Measurements from ENCODE around the gene C16orf89. TPM values are rescaled to one million over a fixed set of nuclear protein-coding genes. Genes with fewer than 3 reads are reported as not detected.

Gene C16orf89
- total RNA-seq, 1 experiment from 2014 or later: 1.8 TPM

DNA sequence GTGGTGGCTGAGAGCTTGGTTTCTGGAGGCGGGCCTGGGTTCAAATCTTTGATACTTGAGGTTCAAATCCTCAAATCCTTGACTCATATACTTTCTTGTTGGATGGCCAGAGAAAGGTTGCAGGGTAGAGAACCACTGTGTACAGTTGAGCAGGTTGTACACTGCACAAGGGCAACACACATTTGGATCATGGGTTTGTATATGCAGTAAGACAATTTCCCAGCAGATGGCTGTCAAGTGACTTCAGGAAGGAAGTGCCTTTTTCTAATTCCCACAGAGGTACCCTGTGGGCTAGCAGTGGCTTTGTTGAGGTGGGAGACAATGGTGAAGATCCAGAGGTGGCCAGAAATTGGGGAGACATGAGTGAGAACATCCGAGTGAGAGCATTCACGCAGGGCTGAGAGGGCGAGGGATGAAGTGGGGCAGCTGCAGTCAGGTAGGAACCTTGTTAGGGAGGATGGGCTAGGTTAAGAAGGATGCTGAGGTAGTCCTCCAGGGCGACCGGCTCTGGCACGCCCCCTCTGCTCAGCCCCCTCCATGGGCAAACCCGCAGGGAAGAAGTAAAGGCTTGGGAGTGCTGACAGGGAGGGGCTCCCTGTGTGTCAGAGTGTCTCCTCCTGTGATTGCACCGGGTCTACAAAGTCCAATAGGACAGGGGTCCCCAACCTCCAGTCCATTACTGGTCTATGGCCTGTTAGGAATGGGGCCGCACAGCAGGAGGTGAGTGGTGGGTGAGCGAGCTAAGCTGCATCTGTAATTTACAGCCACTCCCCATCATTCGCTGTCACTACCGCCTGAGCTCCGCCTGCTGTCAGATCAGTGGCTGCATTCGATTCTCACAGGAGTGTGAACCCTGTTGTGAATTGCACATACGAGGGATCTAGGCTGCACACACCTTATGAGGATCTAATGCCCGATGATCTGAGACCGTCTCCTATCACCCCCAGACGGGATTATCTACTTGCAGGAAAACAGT, 2.7 kb downstream of the C16orf89 start (continued):
- TF ChIP-seq ZNF317 (CRISPR knock-in tag; IDR thresholded peaks at IDR 0.05; ENCODE audit: borderline replicate concordance, low read depth) (no peak), ATF1 (CRISPR knock-in tag; IDR thresholded peaks at IDR 0.05) (no peak)
- TF ChIP-seq, protein P1, sequence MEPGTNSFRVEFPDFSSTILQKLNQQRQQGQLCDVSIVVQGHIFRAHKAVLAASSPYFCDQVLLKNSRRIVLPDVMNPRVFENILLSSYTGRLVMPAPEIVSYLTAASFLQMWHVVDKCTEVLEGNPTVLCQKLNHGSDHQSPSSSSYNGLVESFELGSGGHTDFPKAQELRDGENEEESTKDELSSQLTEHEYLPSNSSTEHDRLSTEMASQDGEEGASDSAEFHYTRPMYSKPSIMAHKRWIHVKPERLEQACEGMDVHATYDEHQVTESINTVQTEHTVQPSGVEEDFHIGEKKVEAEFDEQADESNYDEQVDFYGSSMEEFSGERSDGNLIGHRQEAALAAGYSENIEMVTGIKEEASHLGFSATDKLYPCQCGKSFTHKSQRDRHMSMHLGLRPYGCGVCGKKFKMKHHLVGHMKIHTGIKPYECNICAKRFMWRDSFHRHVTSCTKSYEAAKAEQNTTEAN (CRISPR knock-in tag; IDR thresholded peaks at IDR 0.05): no peak

DNA sequence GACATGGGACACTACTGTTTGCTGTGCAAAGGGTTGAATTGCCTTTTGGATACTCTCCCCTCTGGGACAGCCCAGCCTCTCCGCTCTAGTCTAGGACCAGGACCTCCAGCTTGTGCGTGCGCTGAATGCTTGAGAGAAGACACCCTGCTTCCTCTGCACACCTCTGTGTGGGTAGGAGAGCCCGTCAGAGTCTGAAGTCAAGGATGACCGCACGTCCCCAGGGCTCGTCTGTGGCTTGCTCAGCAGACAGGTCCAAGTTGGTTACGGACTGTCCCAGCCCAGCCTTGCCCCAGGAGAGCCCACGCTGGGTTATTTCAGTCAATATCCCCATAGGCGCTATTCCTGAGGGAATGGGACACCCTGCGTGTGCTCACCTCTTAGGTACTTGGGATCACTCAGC, 3.7 kb downstream of the C16orf89 start:
- POLR2A ChIA-PET: interaction anchor here (0.6 kb wide), 1 partner anchor 32 kb away, joined by 7 read pairs; no protein-coding TSS in a partner anchor
- Mint-ChIP-seq H3K27ac (no peak overlapping the region), H3K27me3 (ENCODE audit: low read depth) (no peaks in the 10 kb centered on the region; the same call in 1 of the 2 replicates), H3K9me3 (no peaks in the 10 kb centered on the region), H3K4me3 (no peak overlapping the region), H3K36me3 (no peaks in the 10 kb centered on the region), H3K4me1 (peaks cover 23% of the 10 kb centered on the region)
- CTCF ChIA-PET: interaction anchor here (0.9 to 1.8 kb wide), 3 partner anchors 14 to 30 kb away, joined by 3 to 7 read pairs (median 3); no protein-coding TSS in a partner anchor
- TF ChIP-seq KAT7 (CRISPR knock-in tag; IDR thresholded peaks at IDR 0.05; ENCODE audit: borderline replicate concordance): no peak
- TF ChIP-seq TCF7 (CRISPR knock-in tag; IDR thresholded peaks at IDR 0.05; ENCODE audit: low read depth): no peak
- TF ChIP-seq ELF4 (CRISPR knock-in tag; IDR thresholded peaks at IDR 0.05; ENCODE audit: low read depth): no peak
- no peak for DNase-seq (ENCODE audit: low spot score)
- no peak for ATAC-seq

DNA sequence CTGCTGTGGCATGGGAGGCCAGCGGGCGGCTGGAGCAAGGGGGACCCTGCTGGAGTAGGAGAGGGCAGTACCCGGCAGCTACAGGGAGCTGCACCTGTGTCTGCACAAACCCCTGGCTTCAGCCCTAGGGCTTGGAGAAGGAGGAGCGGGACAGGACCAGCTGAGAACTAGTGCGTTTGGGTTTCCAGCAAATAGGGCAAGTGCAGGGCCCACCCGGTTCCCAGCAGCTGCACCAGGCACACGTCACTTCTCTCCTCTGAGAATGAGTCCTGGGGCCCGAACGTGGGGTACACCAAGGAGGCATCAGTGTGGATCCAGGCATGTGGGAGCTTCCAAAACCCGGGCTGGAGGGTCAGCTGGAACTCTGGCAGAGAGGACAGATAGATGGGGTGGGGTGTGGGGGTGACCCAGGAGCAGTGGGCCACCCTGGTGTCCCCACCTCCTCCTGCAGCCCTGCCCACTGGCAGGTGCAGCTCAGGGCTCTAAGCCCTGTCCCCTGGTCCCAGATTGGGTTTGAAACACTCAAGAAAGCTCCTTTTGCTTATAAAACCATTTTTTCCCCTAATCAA, 5.6 kb downstream of the C16orf89 start:
- DNase-seq (ENCODE audit: low spot score) (no peak), ATAC-seq (no peak)
- H3K4me1 Mint-ChIP-seq: peaks cover 23% of the 10 kb centered on the region
- H3K4me3 Mint-ChIP-seq: no peak overlapping the region
- no peaks in the 10 kb centered on the region; the same call in 1 of the 2 replicates for H3K27me3 Mint-ChIP-seq (ENCODE audit: low read depth)
- CTCF ChIA-PET: interaction anchor here (0.6 to 5.1 kb wide), 7 partner anchors 16 to 407 kb away, joined by 3 to 31 read pairs (median 17); partner anchors contain the start of gene SEC14L5
- no peaks in the 10 kb centered on the region for H3K36me3 Mint-ChIP-seq
- no peak for TF ChIP-seq ZSCAN18 (CRISPR knock-in tag; IDR thresholded peaks at IDR 0.05)
- TF ChIP-seq, protein P2, sequence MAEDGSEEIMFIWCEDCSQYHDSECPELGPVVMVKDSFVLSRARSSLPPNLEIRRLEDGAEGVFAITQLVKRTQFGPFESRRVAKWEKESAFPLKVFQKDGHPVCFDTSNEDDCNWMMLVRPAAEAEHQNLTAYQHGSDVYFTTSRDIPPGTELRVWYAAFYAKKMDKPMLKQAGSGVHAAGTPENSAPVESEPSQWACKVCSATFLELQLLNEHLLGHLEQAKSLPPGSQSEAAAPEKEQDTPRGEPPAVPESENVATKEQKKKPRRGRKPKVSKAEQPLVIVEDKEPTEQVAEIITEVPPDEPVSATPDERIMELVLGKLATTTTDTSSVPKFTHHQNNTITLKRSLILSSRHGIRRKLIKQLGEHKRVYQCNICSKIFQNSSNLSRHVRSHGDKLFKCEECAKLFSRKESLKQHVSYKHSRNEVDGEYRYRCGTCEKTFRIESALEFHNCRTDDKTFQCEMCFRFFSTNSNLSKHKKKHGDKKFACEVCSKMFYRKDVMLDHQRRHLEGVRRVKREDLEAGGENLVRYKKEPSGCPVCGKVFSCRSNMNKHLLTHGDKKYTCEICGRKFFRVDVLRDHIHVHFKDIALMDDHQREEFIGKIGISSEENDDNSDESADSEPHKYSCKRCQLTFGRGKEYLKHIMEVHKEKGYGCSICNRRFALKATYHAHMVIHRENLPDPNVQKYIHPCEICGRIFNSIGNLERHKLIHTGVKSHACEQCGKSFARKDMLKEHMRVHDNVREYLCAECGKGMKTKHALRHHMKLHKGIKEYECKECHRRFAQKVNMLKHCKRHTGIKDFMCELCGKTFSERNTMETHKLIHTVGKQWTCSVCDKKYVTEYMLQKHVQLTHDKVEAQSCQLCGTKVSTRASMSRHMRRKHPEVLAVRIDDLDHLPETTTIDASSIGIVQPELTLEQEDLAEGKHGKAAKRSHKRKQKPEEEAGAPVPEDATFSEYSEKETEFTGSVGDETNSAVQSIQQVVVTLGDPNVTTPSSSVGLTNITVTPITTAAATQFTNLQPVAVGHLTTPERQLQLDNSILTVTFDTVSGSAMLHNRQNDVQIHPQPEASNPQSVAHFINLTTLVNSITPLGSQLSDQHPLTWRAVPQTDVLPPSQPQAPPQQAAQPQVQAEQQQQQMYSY (CRISPR knock-in tag; IDR thresholded peaks at IDR 0.05): 0 out of 2 replicates have a peak, but pooled peaks have one; percentile 56
- H3K27ac Mint-ChIP-seq: peak overlapping the region; percentile 19; the same call in 1 of the 2 replicates
- POLR2A ChIA-PET: no interaction called here
- H3K9me3 Mint-ChIP-seq: no peaks in the 10 kb centered on the region

GRCh38 chr16:5059386-5060072, 6.2 kb downstream of the C16orf89 start:
- Mint-ChIP-seq H3K4me1 (peaks cover 23% of the 10 kb centered on the region), H3K9me3 (no peaks in the 10 kb centered on the region), H3K27ac (peak overlapping the region; percentile 57), H3K36me3 (no peaks in the 10 kb centered on the region), H3K4me3 (no peak overlapping the region), H3K27me3 (ENCODE audit: low read depth) (no peaks in the 10 kb centered on the region; the same call in 1 of the 2 replicates)
- ChIA-PET CTCF (interaction anchor here (0.7 to 5.1 kb wide), 12 partner anchors 12 to 409 kb away, joined by 3 to 31 read pairs (median 10); partner anchors contain the start of gene SEC14L5), POLR2A (interaction anchor here (0.9 to 1.4 kb wide), 2 partner anchors 25 to 34 kb away, joined by 3 to 4 read pairs; no protein-coding TSS in a partner anchor)
- DNase-seq (ENCODE audit: low spot score) (no peak), ATAC-seq (peak; percentile 16)
- TF ChIP-seq HMGA2 (CRISPR knock-in tag; IDR thresholded peaks at IDR 0.05) (no peak), ELF4 (CRISPR knock-in tag; IDR thresholded peaks at IDR 0.05; ENCODE audit: low read depth) (no peak), MLX (CRISPR knock-in tag; IDR thresholded peaks at IDR 0.05) (no peak), RORB (CRISPR knock-in tag; IDR thresholded peaks at IDR 0.05) (no peak), NFYB (CRISPR knock-in tag; conservative IDR thresholded peaks at IDR 0.05; ENCODE audit: low read depth) (no peak), SOX15 (CRISPR knock-in tag; IDR thresholded peaks at IDR 0.05) (no peak), ZNF121 (CRISPR knock-in tag; IDR thresholded peaks at IDR 0.05) (no peak), ZNF396 (CRISPR knock-in tag; IDR thresholded peaks at IDR 0.05; ENCODE audit: borderline replicate concordance) (no peak), FOXP1 (CRISPR knock-in tag; IDR thresholded peaks at IDR 0.05; ENCODE audit: borderline replicate concordance) (no peak), FOXK1 (CRISPR knock-in tag; IDR thresholded peaks at IDR 0.05) (no peak), SMAD4 (CRISPR knock-in tag; IDR thresholded peaks at IDR 0.05) (no peak)

Measured in WTC11 (cell line).